ENCODE data around the gene PRND. TPM values are rescaled to one million over a fixed set of nuclear protein-coding genes. Genes with fewer than 3 reads are reported as not detected.

Gene PRND
- total and polyA plus RNA-seq, 2 of the 8 experiments (the other 6 are each of a cell fraction or from before 2014, with no cell fraction given), result 0.09 to 0.11 TPM

GRCh38 chr20:4714818-4715217 lies 6.9 kb upstream of the PRND start (continued):
- no peak for TF ChIP-seq CHD7 (IDR thresholded peaks at IDR 0.05; ENCODE audit: insufficient replicate concordance, low read length)
- TF ChIP-seq NANOG (IDR thresholded peaks at IDR 0.05; ENCODE audit: insufficient read depth, low read depth, low read length, poor library complexity, severe bottlenecking), result no peak
- TF ChIP-seq EGR1 (IDR thresholded peaks at IDR 0.05; ENCODE audit: borderline replicate concordance, low read depth, low read length), result no peak
- no peak for TF ChIP-seq KDM1A (IDR thresholded peaks at IDR 0.05; ENCODE audit: borderline replicate concordance, low read length)
- TF ChIP-seq RAD21 (IDR thresholded peaks at IDR 0.05 in 1 of 2, conservative IDR thresholded peaks at IDR 0.05 in 1 of 2; ENCODE audit: low read depth in 2 of 2, low read length in 2 of 2), result no peak
- TF ChIP-seq HDAC6 (IDR thresholded peaks at IDR 0.05; ENCODE audit: low read depth, low read length), result no peak
- TF ChIP-seq GABPA (IDR thresholded peaks at IDR 0.05; ENCODE audit: borderline replicate concordance, insufficient read depth, low read length), result no peak
